Activated CD8-positive, alpha-beta memory T cell treated with anti-CD3 and anti-CD28 coated beads, Interleukin-2, amount 50 U/mL, for 1 hour (primary cell): ENCODE measurements around the gene TSPAN12.
"Not testable (repeated sequence)": the region's sequence is repeated elsewhere in the genome, so short reads cannot be mapped to it uniquely, and the experiment has no call there.

Source experiments
- DNase-seq: peaks from one replicate; pipeline ENCODE4 v3.0.0-alpha.2; 2020; ENCODE audit errors: extremely low read depth

Gene TSPAN12

DNA sequence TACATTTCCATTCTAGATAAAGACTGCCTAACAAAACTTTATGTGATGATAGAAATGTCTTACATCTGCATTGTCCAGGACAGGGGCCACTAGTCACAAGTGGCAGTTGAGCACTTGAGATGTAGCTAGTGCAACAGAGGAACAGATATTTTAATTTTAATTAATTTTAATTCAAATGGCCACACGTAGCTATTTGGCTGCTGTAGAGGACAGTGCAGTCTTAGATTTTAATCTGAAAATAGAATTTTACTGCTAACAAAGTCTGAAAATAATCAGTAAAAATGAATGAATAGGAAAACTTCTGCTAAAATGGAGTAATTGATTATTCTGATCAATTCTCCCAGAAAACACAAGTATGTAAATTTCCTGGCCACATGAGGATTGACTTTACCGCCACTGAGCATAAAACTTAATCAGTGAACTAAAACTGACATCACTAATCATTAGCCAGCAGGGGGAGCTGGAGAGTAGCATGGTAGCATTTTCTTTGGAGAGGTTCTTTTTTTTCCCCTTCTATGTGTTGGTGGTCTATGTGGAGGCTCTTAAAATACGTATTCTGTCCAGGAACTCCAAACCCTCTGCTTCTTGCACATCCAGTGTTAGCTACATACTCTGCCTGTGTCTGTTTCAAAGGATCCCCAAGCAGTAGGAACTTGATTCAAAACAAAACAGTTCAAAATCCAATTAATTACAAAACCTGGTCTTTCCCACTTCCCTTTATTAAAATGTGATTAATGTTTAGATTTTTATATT, 52.1 kb downstream of the TSPAN12 start:
- no peak for DNase-seq

DNA sequence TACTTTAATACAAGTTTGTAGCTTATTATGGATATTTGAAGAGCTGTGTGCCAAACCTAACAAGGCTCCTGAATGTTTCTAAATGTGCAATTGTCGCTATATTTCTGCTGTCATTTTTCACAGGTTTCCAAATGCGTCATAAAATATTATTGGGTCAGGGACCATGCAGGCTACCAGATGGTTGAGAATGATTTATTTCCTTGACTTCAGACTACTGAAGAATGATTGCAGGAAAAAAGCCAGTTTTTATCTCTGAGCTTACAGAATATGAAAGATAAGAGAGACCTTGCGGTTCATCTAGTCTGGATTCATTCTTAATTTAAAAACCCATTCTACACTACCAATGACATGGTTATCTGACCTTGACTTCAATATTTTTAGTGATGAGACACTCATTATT, 55.2 kb downstream of the TSPAN12 start:
- DNase-seq = no peak

DNA sequence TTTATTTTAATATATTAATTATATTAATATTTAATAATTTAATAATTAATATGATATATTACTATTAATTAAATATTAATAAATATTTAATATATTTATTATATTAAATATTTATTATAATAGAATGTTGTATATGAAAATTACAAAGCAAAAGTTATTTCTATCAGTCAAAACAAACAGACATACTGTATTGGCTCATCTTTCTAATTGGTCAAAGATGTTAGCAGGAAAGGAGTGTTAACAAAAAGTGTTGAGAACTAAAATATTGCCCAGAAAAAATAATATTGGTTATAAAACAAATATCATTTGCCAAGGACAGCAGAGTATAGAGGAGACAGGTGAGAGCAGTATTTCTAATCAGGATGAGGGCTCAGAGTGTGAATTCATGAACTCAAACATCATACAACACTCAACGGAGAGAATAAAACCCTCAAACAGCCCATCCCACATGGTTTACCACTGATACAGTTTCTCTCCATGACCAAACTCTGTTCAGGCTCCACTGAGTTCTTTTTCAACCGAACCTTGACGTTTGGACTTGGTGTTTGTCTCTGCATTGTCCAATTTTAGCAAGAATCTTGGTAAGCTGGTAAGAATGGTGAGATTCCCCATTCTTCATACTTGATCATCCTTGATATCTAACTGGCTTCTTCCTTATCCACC, 58.0 kb downstream of the TSPAN12 start:
- no peak for DNase-seq

DNA sequence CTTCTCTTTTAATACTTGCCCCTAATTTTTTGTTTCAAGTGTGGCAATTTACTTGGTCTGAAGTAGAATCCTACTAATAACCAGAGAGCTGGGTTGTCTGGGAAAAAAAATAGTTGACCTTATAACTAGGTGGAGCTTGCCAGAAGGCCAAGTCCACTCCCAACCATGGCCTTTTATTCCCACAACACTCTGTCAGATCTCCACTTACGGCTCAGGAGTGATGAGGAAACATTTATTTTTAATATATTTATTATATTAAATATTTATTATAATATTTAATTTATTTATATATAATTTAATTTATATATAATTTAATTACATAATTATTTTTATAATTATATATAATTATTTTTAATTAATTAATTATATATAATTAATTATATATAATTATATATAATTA, 58.8 kb downstream of the TSPAN12 start:
- DNase-seq = no peak

DNA sequence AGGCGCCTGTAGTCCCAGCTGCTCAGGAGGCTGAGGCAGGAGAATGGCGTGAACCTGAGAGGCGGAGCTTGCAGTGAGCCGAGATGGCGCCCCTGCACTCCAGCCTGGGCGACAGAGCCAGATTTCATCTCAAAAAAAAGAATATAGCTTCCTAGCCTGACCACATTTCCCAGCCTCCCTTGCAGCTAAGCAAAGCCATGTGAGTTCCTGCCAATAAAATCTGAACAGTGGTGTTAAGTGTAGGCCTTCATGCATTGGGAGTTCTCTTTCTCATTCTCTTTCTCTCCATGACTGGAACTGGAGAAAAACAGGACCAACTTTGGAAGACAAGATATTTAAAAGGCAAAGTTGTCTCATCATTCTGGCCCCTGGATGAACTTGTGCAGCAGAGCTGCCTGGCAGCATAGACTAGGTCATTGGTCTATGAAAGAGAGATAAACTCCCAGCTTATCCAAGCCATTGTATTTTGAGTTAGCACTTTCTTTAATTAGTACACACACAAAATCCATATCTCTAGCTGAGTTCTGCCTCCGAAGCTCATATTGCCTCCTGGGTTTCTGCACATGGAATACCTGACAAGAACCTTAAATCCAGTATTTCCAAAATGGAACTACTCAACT, 60.8 kb downstream of the TSPAN12 start:
- no peak for DNase-seq

DNA sequence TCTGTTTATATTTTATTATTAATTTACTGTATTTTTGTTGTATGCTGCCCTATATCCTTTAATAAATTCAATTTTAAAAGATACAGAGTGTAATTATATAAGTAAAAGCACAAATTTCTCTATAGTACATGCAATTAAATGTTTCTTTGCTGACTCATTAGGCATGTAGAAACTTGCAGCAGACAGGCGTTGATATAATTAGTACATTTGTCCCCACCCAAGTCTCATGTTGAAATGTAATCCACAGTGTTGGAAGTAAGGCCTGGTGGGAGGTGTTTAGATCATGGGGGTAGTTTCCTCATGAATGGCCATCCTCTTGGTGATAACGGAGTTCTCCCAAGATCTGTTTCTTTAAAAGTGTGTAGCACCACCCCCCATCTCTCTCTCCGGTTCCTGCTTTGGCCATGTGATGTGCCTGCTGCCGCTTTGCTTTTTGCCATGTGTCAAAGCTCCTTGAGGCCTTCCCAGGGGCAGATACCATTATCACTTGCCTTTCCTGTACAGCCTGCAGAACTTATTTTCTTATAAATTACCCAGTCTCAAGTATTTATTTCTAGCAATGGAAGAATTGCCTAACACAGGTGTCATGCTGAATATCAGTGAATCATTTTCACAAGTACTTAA, 63.7 kb downstream of the TSPAN12 start:
- no peak for DNase-seq

DNA sequence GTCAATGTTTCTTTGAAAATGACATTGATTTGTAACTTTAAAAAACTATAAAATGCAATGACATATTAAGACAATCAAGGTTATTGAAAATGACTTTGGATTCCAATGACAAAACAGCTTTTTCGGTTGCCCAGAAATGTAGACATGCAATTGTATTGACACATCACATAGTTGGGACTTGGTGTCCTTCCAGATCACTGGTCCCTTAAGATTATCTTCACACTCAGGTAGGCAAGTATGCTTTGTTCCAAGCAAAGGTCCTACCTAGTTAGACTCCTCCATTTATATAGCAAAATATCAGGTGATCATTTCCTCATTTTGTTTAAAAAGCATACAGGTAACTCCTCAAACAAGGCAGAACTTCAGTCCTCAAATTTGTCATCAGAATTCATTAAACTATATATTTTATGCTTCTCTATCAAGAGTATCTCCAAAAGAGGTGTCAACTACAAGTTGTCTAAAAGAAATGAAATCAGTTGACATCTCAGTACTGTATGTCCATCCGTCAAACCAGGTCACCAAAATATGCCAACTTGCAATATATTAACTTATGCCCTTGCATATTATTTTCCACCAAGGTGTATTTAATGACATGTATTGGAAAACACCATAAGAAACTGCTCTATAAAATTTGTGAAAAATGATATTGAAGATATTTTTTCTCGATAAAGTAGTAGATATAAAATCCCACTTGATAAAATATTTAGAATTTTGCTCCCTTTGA, 64.6 kb downstream of the TSPAN12 start:
- no peak for DNase-seq

DNA sequence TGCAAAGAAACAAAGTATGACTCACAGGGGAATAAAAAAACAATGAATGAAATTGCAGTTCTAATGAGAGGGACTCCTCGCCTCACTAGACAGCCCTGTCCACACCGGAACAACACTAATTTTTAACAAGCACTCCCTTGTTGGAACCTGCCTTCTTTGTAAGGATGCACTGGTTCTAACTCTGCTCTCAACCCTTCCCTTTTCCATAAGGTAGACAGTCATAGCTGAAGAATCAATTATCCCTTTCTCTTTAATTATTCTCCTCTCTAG, 65.1 kb downstream of the TSPAN12 start:
- no peak for DNase-seq

DNA sequence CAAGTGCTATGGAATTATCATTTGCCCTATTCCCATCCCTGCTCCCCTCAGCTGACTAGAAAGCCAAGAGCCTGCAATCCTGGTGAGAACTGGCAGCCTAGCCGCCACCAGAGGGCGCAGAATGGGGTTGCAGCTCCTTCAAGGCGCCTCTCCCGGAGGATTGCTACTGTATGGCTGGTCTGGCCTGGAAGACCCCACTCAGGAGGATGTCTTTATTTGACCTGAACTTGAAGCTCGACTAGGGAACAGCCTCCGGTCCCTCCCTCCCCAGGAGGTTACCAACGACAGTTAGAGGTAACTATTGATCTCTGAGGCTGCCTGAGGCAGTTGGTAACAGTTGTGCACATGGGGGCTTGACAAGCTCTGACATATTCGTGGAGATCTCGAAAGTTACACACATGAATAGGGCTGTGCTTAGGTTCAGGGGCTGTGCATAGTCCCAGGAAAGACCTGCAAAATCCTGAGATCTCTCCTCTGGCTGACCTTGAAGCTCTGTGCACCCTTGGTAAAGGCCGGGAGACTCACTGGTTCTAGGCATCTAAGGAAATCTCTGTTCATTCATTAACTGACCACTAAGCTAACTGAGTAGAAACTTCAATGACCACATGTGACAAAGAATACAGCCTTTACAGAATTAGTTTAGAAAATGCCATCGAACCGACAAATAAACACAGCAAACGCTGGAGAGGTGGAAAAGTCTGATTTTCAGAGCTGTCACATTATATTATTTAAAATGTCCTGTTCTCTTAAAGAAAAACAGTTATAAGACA, 65.7 kb downstream of the TSPAN12 start:
- no peak for DNase-seq

DNA sequence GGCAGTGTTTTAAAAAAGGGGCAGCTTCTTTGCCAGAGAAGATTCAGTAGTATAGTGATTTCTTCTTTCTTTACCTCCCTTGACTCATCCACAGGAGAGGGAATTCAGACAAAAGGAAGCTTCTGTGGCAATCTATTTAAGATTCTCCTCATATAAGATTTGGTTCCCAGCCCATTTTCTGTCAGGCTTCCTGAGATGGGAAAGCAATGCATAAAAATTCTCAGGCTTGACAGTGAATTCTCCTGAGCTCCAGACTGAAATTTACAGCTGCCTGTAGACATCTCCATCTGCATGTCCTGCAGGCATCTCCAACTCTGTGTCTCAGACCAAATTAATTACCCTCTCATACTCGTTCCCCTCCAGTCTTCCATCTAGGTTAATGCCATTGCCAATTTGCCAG, 72.8 kb downstream of the TSPAN12 start:
- DNase-seq = no peak

DNA sequence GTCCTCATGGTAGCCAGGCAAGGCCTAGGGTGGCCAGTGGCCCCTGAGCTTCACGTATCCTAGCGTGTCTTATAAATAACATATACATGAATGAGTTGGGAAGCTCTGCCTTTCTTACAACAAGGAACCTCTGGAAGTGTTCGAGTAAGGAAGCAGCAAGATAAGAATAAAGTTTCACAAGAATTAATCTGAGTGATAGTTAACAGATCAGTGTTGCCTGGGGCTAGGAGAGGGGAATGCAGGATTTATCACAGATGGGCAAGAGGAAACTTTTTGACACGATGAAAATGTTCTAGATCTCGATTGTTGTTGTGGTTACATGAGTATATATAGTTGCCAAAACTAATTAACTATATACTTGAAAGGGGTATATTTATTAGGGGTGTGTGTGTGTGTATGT, 74.2 kb downstream of the TSPAN12 start:
- no peak for DNase-seq

DNA sequence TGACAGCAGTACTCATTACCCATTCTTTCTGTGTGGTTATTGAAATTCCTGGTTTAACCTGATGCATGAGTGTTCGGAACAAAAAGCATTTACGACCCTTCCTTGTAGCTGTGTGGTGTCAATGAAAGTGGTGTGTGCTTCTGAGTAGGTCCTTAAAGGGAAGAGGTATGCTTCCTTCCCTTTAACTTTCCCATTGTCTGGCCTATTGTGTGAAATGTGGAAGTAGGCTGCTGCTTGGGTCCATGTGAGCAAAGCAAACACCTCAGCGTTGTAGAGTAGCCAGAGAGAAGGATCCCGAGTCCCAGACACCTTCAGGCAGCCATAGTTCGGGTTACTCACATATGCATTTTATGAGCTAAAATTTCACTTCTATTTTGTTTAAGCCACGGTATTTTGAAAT, 74.7 kb downstream of the TSPAN12 start:
- no peak for DNase-seq

DNA sequence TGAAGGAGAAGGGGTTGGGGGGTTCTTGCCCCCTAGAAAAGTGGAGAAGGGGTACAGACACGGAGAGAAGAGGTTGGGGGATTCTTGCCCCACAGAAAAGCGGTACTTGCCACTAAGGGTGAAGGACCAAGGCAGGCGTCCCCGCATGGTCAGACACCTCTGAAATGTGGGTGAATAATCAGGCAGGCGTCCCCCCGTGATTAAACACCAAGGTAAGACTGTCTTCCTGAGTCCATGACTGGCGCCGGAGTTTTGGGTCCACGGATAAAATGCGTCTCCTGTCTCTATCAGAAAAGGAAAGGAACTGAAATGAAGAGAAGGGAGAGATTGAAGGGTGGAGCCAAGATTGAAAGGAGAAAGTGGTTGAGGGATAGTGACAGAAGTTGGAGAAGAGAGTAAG, 76.0 kb downstream of the TSPAN12 start:
- not testable (repeated sequence) for DNase-seq

DNA sequence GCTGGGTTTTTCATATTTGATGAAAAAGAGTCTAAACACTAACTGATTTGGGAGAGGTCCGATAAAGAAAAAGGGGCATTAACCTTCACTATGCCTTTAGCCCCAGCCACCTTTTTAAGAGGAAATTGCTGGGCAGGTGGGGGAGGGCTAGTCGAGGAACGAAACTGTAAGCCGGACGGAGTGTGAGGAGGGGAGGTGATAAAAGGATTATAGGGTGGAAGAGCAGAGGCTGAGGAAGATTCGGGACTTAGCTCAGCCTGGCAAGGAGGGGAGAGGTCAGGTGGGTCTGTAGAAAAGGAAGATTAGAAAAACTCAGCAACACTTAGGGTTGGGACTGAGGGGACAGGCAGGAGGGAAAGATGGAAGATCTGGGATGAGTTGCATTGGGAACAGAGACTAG, 77.0 kb downstream of the TSPAN12 start:
- DNase-seq = no peak

DNA sequence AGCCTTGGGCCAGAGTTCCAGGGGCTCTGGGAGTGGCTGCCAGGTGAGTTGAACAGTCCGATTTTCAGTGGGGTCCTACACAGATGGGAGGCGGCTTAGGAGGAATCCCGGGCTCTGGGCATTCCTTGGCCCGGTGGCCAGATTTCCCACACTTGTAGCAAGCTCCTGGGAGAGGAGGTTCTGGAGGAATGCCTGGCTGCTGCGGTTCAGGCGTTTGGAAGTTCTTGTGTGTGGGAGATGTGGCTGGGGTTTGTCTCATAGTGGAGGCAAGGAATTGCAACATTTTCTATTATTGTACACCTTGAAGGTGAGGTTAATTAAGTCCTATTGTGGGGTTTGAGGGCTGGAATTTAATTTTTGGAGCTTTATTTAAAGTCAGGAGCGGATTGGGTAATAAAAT, 77.5 kb downstream of the TSPAN12 start:
- DNase-seq = not testable (repeated sequence)

DNA sequence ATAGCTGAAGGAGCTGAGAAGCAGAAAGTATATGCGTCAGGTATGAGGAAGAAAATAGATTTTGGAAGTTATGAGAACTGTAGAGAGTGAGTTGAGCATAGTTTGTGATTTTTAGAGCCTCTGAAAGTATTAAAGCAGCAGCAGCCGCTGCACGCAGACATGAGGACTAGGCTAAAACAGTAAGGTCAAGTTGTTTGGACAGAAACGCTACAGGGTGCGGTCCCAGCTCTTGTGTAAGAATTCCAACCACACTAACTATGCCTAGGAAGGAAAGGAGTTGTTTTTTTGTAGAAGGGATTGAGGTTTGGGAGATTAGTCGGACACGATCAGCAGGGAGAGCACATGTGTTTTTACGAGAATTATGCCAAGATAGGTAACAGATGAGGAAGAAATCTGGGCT, 78.9 kb downstream of the TSPAN12 start:
- DNase-seq = not testable (repeated sequence)

DNA sequence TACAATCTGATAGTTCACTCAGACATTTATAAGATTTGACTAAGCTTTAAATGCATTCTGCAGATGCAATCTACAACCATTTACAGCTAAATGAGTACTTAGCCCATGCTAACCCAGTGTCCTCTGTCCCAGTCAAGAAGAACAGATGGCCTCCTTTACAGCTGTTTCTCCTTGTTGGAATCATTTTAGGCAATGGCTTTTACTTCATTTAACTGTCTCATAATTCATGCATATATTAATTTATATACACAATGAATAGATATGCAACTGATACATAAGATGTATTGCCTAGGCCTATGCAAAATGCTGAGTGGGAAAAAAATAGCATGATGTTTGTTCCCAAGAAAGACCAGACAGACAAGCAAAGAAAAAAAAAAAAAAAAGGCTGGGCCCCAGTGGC, 82.2 kb downstream of the TSPAN12 start:
- DNase-seq = no peak

DNA sequence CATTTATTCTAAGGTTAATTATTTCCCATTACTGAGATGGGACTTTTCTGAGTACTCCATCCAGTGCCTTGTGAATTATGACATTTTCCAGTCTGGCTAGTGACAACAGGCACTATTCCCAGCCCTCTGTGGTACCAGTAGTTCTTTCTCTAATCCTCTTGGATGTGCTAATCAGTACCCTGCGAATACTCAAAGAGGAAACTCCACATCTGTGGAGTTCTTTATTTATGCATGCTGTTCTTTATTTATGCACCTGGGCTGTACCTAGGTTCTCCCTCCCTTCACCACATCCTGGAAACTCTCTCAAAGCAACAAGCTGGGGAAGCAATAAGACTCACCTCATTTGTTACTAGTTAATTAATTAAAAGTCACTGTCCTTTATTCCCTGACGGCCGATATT, 83.5 kb downstream of the TSPAN12 start:
- DNase-seq = no peak

DNA sequence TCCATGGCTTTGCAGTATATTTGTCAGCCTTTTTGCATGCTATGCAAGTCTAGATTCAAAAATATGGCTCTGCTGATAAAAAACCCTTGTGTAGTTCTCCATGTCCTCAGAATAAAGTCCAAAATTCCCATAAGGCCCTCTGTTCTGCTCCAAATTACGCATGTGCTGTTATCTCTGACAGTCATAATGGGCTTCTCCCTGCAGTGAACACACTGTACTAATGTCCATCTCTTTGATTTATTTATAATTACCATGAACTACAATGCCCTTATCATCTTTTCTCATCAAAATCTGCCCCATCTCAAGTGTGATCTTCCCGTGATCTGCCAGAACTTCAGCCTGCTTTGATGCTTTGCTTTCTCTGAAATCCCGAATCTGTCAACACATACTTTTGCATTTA, 87.7 kb downstream of the TSPAN12 start:
- DNase-seq = no peak

DNA sequence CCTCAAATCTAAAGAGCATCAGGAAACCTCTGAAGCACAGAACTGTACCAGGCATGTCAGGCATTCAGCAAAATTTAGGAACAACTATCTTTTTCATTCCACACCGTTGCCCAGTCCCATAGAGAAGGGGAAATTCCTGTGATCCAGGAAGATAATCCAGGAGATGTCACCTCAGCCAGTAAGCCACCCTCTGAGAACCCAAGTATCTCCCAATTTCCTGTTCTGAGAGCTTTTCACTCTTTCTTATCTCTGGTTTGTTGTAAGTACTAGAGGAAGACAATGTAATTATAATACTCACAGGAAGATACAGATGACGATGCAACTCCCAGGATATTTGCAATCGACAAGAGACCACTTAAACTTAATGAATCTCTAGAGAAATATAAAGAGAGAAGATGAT, 97.1 kb downstream of the TSPAN12 start:
- DNase-seq = no peak

DNA sequence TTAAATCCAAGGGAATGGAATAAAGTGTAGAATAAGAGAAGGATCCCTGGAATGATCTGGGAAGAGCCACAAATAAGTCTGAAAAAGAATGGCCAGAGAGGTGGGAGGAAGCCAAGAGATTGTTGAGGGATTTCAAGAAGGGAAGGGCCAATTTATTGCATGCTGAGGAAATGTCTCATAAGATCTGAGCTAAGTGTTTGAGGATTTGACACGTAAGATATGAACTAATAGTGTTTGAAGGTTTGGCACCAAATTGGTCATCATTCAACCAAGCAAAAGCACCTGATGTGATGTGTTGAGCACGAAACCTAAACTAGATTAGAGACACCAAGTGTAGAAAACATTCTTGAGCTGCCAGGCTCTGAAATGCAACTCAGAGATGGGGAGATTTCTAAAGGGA, 97.9 kb downstream of the TSPAN12 start:
- DNase-seq = no peak

DNA sequence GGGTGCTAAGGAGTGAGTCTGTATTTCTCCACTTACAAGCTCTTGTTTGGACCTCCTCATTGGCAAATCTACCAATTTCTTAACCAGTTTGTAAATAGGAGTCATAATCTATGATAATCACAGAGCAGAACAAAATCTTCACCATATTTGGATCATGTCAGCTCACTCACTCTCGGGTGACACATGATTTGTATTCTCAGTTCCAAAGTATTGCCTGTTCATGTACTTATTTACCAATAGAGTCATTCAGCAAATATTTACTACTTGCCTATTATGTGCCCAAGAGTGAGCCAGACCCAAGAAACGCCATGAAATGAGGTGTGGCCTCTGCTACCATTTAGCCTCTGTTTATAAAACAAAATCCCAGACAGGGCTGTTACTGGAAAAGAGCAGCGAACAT, 114.8 kb downstream of the TSPAN12 start:
- no peak for DNase-seq
